Measurements from ENCODE around the gene CD28.

DNA sequence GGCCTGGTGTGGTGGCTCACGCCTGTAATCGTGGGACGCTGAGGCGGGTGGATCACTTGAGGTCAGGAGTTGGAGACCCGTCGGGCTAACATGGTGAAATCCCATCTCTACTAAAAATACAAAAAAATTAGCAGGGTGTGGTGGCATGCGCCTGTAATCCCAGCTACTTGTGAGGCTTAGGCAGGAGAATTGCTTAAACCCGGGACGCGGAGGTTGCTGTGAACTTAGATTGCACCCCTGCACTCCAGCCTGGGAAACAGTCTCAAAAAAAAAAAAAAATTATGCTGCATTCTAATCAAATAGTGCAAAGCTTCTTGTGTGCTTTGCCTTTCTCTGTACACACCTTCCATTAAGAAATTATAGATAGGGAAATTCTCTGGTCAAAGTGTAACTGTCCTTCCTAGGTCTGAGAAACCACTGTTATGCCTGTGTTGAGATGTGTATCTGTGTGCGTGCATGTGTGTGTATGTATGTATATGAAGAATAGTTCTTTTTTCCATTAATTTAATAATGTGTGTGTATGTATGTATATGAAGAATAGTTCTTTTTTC, 2.5 kb downstream of the CD28 start:
- TF ChIP-seq POLR2A (IDR thresholded peaks at IDR 0.05) (no peak), EP300 (IDR thresholded peaks at IDR 0.05) (no peak)
- TF ChIP-seq, protein P1, sequence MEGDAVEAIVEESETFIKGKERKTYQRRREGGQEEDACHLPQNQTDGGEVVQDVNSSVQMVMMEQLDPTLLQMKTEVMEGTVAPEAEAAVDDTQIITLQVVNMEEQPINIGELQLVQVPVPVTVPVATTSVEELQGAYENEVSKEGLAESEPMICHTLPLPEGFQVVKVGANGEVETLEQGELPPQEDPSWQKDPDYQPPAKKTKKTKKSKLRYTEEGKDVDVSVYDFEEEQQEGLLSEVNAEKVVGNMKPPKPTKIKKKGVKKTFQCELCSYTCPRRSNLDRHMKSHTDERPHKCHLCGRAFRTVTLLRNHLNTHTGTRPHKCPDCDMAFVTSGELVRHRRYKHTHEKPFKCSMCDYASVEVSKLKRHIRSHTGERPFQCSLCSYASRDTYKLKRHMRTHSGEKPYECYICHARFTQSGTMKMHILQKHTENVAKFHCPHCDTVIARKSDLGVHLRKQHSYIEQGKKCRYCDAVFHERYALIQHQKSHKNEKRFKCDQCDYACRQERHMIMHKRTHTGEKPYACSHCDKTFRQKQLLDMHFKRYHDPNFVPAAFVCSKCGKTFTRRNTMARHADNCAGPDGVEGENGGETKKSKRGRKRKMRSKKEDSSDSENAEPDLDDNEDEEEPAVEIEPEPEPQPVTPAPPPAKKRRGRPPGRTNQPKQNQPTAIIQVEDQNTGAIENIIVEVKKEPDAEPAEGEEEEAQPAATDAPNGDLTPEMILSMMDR (IDR thresholded peaks at IDR 0.05) = no peak
